Coronary artery (tissue), 2 donors: ENCODE data around the gene DOCK1.

Source experiments
- DNase-seq: peaks from one replicate; pipeline ENCODE4 v3.0.0-alpha.2; 2017; ENCODE audit warnings: low spot score
- H3K27ac ChIP-seq, 2 donors: fragments of 200-600 bp; sonication (generic); one replicate each; pipeline ENCODE4 v1.5.1; 2016 to 2019
- H3K4me3 ChIP-seq: fragments of 200-600 bp; sonication (generic); 2 replicates; pipeline ENCODE4 v1.5.1; 2016; ENCODE audit warnings: mild to moderate bottlenecking, moderate library complexity
- TF ChIP-seq, protein P1 (sequence below): fragments of 200-600 bp; sonication (generic); IDR thresholded peaks from one replicate; pipeline ENCODE4 v1.5.1; 2019; ENCODE audit warnings: antibody characterized with exemption

The DOCK1 gene

DNA sequence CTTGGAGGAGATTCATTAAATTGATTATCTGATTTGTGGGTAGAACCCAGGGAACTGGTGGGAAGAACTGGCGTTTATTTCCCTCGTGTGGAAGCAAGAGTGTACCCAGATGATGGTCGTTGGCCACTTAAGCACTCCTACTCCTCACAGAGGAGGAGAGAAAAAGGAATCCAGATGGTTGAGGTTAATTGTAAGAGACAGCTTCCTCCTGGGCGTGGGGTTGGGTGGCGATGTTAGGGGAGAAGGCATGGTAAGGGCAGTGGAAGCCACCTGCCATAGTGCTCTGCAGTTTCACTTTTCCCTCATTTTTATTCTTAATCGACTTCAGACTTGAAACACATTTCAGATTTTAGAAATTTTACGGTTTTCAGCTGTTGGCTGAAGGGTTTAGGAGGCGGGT is 104.1 kb downstream of the DOCK1 start:
- H3K4me3 ChIP-seq: no peak overlapping the region
- DNase-seq: no peak
- no peak overlapping the region for H3K27ac ChIP-seq
- TF ChIP-seq, protein P1, sequence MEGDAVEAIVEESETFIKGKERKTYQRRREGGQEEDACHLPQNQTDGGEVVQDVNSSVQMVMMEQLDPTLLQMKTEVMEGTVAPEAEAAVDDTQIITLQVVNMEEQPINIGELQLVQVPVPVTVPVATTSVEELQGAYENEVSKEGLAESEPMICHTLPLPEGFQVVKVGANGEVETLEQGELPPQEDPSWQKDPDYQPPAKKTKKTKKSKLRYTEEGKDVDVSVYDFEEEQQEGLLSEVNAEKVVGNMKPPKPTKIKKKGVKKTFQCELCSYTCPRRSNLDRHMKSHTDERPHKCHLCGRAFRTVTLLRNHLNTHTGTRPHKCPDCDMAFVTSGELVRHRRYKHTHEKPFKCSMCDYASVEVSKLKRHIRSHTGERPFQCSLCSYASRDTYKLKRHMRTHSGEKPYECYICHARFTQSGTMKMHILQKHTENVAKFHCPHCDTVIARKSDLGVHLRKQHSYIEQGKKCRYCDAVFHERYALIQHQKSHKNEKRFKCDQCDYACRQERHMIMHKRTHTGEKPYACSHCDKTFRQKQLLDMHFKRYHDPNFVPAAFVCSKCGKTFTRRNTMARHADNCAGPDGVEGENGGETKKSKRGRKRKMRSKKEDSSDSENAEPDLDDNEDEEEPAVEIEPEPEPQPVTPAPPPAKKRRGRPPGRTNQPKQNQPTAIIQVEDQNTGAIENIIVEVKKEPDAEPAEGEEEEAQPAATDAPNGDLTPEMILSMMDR: no peak

DNA sequence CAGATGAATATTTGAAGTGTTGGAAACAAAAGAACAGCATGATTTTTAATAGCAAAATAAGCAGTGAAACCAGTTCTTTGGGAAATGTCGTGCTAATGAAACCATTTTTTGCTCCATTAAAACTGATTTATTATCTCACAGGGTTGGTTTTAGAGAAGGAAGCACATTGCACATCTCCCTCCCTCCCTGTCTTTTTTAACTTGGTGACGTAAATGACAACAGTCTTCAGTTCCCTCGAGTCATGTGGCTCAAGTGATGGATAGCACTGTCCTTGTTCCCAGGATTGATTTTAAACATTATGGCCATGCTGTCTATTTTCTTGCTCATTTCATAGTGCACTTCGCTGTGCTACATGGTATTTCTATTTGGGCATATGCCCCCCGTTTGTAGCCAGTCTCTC is 105.9 kb downstream of the DOCK1 start:
- no peak overlapping the region for H3K27ac ChIP-seq
- no peak overlapping the region for H3K4me3 ChIP-seq
- no peak for DNase-seq
- TF ChIP-seq, protein P1: no peak

DNA sequence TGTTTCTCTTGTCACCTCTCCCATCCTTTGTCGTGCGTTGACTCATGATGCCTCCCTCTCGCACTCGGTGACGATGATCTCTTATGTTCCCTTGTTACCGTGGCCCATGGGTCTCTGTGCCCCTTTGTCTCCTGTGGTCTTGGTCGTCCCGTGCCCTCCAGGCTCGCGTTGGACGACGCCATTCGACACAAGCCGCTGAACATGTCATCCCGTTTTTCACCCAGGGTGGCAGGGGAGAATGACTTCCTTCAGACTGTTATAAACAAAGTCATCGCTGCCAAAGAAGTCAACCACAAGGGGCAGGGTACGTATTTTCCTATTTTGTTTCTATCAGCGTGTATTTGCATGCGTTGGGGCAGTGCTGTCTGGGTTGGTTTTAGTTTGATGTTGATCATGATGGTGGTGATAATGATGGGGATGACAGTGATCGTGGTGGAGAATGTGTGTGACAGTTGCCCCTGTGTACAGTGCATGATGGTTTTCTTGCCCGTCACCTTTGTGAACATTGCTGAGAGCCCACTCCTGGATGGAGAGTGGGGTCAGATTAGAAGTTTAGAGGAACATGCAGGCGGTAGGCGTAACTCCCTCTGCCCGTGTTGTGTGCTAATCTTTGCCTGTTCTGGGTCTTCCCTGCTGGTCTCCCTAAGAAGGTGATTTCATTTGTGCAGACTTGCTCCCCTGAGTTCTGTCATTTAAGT is 107.0 kb downstream of the DOCK1 start:
- no peak overlapping the region for H3K4me3 ChIP-seq
- TF ChIP-seq, protein P1: no peak
- no peak overlapping the region for H3K27ac ChIP-seq
- no peak for DNase-seq

DNA sequence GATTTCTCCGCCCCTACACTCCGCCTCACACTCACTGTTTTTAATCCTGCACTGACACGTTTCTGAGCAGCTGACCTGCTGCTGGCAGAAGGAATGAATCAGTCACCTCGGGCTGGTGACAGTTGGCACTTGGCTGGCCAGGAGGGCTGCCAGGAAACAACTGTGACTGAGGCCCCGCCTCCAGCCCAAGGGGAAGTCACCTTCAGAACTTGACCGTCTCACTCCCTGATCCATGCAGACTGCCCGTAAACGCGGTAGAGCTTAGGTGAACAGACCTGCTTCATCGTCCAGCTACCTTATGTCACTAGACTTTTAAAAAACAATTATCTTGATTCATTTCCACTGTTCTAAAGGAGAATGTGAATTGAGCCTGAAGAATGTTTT is 107.5 kb downstream of the DOCK1 start:
- DNase-seq: no peak
- Histone ChIP-seq H3K27ac (no peak overlapping the region), H3K4me3 (no peak overlapping the region)
- TF ChIP-seq, protein P1: no peak

DNA sequence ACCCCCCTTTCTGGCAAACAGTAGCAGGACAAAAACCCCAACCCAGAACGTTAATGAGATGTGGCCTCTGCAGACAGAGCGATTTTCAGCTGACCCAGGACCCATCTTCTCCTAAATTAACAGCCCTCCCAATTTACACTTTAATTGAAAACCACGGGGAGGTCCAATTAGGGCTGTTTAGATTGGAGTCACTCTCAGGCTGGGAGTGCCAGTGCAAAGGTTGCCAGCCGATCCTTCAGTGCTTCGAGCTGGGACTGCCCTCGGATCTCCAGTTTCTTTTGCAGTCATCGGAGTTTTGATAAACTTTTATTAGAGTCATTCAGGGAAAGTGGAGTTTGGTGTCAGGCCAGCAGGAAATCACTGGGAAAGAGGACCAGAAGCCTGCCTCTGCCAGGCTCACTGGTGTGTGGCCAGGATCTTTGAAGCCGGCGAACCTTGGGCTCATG is 108.0 kb downstream of the DOCK1 start:
- DNase-seq: no peak
- TF ChIP-seq, protein P1: no peak
- Histone ChIP-seq H3K4me3 (no peak overlapping the region), H3K27ac (no peak overlapping the region)

DNA sequence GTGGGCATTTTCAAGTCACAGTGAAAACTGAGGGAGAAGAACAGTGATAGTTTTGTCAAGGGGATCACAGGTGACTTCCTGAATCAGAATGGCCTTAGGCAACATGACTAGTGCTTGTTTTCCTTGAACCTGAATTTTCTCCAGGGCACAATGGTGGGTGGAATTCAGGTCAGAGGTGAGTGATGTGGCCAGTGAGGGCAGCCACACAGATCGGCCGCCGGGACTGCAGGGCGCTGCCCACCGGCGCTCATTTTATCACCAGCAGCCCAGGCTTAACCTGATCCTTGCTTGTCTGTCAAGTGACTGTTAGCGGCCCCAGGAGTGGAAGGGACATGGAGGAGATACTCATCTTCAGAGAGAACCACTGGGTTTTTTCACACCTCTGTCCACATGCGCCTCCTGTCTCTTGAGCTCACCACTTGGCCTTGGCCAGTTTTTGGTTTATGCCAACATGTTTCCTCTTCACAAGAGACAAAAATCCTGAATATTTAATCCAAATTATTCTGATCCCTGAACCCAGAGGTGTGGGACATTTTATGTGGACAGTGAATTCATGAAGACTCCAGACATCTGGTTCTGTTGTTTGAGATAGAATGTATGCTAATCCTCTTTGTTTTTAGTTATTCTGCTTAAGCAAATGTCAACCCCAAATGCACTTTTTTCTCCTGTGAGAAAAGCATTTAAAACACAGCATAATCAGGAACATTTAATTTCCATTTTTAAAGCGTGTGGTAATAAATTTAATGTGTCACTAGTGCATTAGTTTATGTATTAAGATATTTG is 108.7 kb downstream of the DOCK1 start:
- no peak for DNase-seq
- TF ChIP-seq, protein P1: no peak
- Histone ChIP-seq H3K27ac (no peak overlapping the region), H3K4me3 (no peak overlapping the region)

DNA sequence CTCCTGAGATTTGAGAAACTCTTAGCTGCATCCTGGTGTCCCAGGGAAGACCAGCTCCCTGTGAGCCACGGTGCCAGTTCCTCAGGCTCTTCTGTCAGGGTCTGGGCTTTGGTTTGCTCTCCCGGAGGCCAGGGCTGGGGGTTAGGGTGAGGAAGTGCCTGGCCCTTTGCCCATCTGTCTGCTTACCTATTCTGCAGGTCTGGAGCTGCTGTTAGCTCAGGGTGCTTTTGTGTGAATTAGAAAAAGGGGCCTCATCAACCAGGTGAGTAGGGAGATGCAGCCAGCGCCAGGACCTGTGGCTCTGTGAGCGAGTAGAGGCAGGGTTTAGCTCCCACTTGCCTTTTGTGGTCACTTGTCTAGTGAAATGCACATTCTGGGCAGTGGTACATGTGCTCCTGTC is 109.4 kb downstream of the DOCK1 start:
- TF ChIP-seq, protein P1: no peak
- DNase-seq: peak; percentile 54
- H3K4me3 ChIP-seq: no peak overlapping the region
- H3K27ac ChIP-seq: no peak overlapping the region
